Measurements from ENCODE around the gene RAI14. TPM values are rescaled to one million over a fixed set of nuclear protein-coding genes. Genes with fewer than 3 reads are reported as not detected.

RAI14 gene
- total and polyA plus RNA-seq, 2 donors (not counting 3 experiments of a cell fraction or from before 2014, with no cell fraction given), result 114 to 369 TPM

- ChIA-PET POLR2A (no interaction called here), CTCF (interaction anchor here (0.9 to 1.2 kb wide), 2 partner anchors 14 to 361 kb away, joined by 3 to 4 read pairs; no protein-coding TSS in a partner anchor)
- no peak overlapping the region for H3K4me3 ChIP-seq (replicated peaks in 1 of 3; ENCODE audit: insufficient read depth in 1 of 3, low read depth in 1 of 3, low read length in 3 of 3)
- H3K4me1 ChIP-seq (ENCODE audit: control insufficient read depth, extremely low read depth, insufficient read depth, low read length), result no peaks in the 10 kb centered on the region
- FAIRE-seq, result no peak
- dilution Hi-C loops (cut with MboI; ENCODE audit: extremely low pct_ligation_motif_present, low sequenced_read_pairs), result no loop called here
- no peak overlapping the region for H3K4me2 ChIP-seq (ENCODE audit: insufficient read depth, low read length)
- H3K9me3 ChIP-seq (replicated peaks; ENCODE audit: control insufficient read depth, insufficient read depth, low read length), result no peaks in the 10 kb centered on the region
- H2AFZ ChIP-seq (ENCODE audit: low read depth, low read length), result no peak overlapping the region
- H4K20me1 ChIP-seq (replicated peaks; ENCODE audit: control insufficient read depth, extremely low read depth, insufficient read depth, low read length), result no peaks in the 10 kb centered on the region
- H3K27me3 ChIP-seq (ENCODE audit: control insufficient read depth in 2 of 2, insufficient read depth in 2 of 2, low read length in 2 of 2), result peaks cover 3 to 5% of the 10 kb centered on the region in 2 experiments
- TF ChIP-seq FOS (IDR thresholded peaks at IDR 0.05; ENCODE audit: borderline replicate concordance, insufficient read depth, low read length), result no peak
- TF ChIP-seq EZH2 (IDR thresholded peaks at IDR 0.05; ENCODE audit: borderline replicate concordance, low read depth, low read length, severe bottlenecking), result no peak
- no peak for TF ChIP-seq MYC (IDR thresholded peaks at IDR 0.05; ENCODE audit: low read depth, low read length)
- no peak for TF ChIP-seq POLR2A (IDR thresholded peaks at IDR 0.05; ENCODE audit: low read depth, low read length)
- TF ChIP-seq MAX (IDR thresholded peaks at IDR 0.05; ENCODE audit: insufficient read depth, insufficient read length), result no peak
- no peak for TF ChIP-seq JUN (IDR thresholded peaks at IDR 0.05; ENCODE audit: borderline replicate concordance, insufficient read depth, insufficient read length, low read depth)
- TF ChIP-seq GATA2 (IDR thresholded peaks at IDR 0.05; ENCODE audit: insufficient read depth, insufficient read length, low read depth, low read length), result no peak
- TF ChIP-seq, protein P1, sequence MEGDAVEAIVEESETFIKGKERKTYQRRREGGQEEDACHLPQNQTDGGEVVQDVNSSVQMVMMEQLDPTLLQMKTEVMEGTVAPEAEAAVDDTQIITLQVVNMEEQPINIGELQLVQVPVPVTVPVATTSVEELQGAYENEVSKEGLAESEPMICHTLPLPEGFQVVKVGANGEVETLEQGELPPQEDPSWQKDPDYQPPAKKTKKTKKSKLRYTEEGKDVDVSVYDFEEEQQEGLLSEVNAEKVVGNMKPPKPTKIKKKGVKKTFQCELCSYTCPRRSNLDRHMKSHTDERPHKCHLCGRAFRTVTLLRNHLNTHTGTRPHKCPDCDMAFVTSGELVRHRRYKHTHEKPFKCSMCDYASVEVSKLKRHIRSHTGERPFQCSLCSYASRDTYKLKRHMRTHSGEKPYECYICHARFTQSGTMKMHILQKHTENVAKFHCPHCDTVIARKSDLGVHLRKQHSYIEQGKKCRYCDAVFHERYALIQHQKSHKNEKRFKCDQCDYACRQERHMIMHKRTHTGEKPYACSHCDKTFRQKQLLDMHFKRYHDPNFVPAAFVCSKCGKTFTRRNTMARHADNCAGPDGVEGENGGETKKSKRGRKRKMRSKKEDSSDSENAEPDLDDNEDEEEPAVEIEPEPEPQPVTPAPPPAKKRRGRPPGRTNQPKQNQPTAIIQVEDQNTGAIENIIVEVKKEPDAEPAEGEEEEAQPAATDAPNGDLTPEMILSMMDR (IDR thresholded peaks at IDR 0.05; ENCODE audit: extremely low read depth in 1 of 2, insufficient read depth in 1 of 2, low read depth in 1 of 2, low read length in 2 of 2), result no peak
- no peak for TF ChIP-seq POLR2AphosphoS5 (IDR thresholded peaks at IDR 0.05; ENCODE audit: insufficient read depth, low read depth, low read length)
- no peaks in the 10 kb centered on the region for H3K9me1 ChIP-seq (replicated peaks; ENCODE audit: control insufficient read depth, extremely low read depth, insufficient read depth, low read length)
- no peak for DNase-seq (ENCODE audit: low read depth, low spot score)
- H3K9ac ChIP-seq (replicated peaks; ENCODE audit: extremely low read depth, insufficient read depth, low read length), result no peak overlapping the region
- H3K36me3 ChIP-seq (ENCODE audit: control insufficient read depth in 2 of 2, extremely low read depth in 1 of 2, insufficient read depth in 2 of 2, low read length in 2 of 2), result no peaks in the 10 kb centered on the region
- no peak overlapping the region for H3K27ac ChIP-seq (ENCODE audit: insufficient read depth, low read depth, low read length)
- intact Hi-C loops (cut with micrococcal nuclease), result no loop called here
- H3K79me2 ChIP-seq (ENCODE audit: control insufficient read depth, insufficient read depth, low read length), result no peaks in the 10 kb centered on the region
- no TSS peak for BruUV-seq (replicated peaks)
These were observed 190.9 kb downstream of the RAI14 start for GRCh38 chr5:34847056-34847455.

Data from endothelial cell of umbilical vein (primary cell).